Tibial artery (tissue), 4 donors: ENCODE results near the gene CUL9.
"Not testable (repeated sequence)": the region's sequence is repeated elsewhere in the genome, so short reads cannot be mapped to it uniquely, and the experiment has no call there.

Experiments used
- DNase-seq, 2 donors: peaks; one replicate each; pipeline ENCODE4 v3.0.0-alpha.2; 2019
- H3K27ac ChIP-seq, 2 donors: fragments of 200-600 bp; sonication (generic) in 1 of 2; 1 replicate in 1 of 2; 2 replicates in 1 of 2; pipeline ENCODE4 v1.5.1; 2018 to 2019; ENCODE audit warnings: mild to moderate bottlenecking in 1 of 2
- H3K27me3 ChIP-seq, 2 donors: fragments of 200-600 bp; sonication (generic) in 1 of 2; one replicate each; pipeline versions ENCODE4 v1.5.1 to v1.6.0; 2016 to 2019
- H3K36me3 ChIP-seq, 3 donors: fragments of 200-600 bp; sonication (generic) in 2 of 3; one replicate each; pipeline ENCODE4 v1.5.1; 2016 to 2019; ENCODE audit warnings: mild to moderate bottlenecking in 2 of 3
- H3K4me1 ChIP-seq, 4 donors: fragments of 200-600 bp; sonication (generic) in 2 of 4; 1 replicate in 3 of 4; 2 replicates in 1 of 4; pipeline ENCODE4 v1.5.1; 2016 to 2019
- H3K4me3 ChIP-seq, 2 donors: fragments of 200-600 bp; sonication (generic) in 1 of 2; 1 replicate in 1 of 2; 2 replicates in 1 of 2; pipeline ENCODE4 v1.5.1; 2018 to 2019; ENCODE audit warnings: mild to moderate bottlenecking in 2 of 2
- H3K9me3 ChIP-seq, 3 donors: fragments of 200-600 bp; sonication (generic) in 1 of 3; one replicate each; pipeline ENCODE4 v1.5.1; 2016 to 2019
- CTCF ChIP-seq, 2 experiments: fragments of 200-600 bp in 1 of 2; fragments of 450-650 bp in 1 of 2; IDR thresholded peaks; one replicate each; pipeline ENCODE4 v1.5.1; 2017 to 2019; ENCODE audit warnings: antibody characterized with exemption in 2 of 2, mild to moderate bottlenecking in 1 of 2, moderate library complexity in 1 of 2
- intact Hi-C: fragments of 100-400 bp; cut with DNase I; formaldehyde crosslinking; loops from one replicate; pipeline ENCODE4 v1.15.0; 2023; ENCODE audit warnings: low total_unique reads

The CUL9 gene

GRCh38 chr6:43181942-43182860 is at the start of gene CUL9:
Gene CUL9, plus strand, starts transcription at chr6:43182196. Its CDS starts 2,115 bp downstream, at chr6:43184311.
- DNase-seq, result peak; percentile 82 to 92
- peaks cover 34 to 66% (median 40%) of the 10 kb centered on the region in 3 donors for H3K36me3 ChIP-seq

GRCh38 chr6:43138267-43138666 is 43.7 kb upstream of the CUL9 start:
- no peaks in the 10 kb centered on the region for H3K9me3 ChIP-seq
- no peak for TF ChIP-seq CTCF (IDR thresholded peaks at IDR 0.05)
- H3K4me1 ChIP-seq, result peaks cover 0 to 3% (median 1%) of the 10 kb centered on the region in 4 donors
- no peak overlapping the region for H3K4me3 ChIP-seq
- intact Hi-C loops, result loop anchor here (10.0 kb wide), 1 partner anchor 63 kb away; the partner anchor contains the start of gene PTK7
- H3K36me3 ChIP-seq, result peaks cover 0 to 18% (median 0%) of the 10 kb centered on the region in 3 donors
- H3K27me3 ChIP-seq, result no peaks in the 10 kb centered on the region
- no peak overlapping the region for H3K27ac ChIP-seq
- DNase-seq, result no peak

More at GRCh38 chr6:43181942-43182860, at the start of gene CUL9:
- intact Hi-C loops, result no loop called here
- H3K4me3 ChIP-seq, result peak within 1 kb of the TSS; percentile 68 to 76
- peak within 1 kb of the TSS; percentile 55 to 78 for H3K27ac ChIP-seq
- peaks cover 0 to 23% (median 13%) of the 10 kb centered on the region in 4 donors for H3K4me1 ChIP-seq
- no peaks in the 10 kb centered on the region for H3K27me3 ChIP-seq
- H3K9me3 ChIP-seq, result no peaks in the 10 kb centered on the region
- no peak for TF ChIP-seq CTCF (IDR thresholded peaks at IDR 0.05)

GRCh38 chr6:43139973-43140372 is 42.0 kb upstream of the CUL9 start:
- not testable (repeated sequence) for H3K27me3 ChIP-seq, H3K27ac ChIP-seq, H3K9me3 ChIP-seq, H3K4me3 ChIP-seq, DNase-seq
- intact Hi-C loops, result loop anchor here (10.0 kb wide), 1 partner anchor 65 kb away; the partner anchor contains the start of gene PTK7
- peaks cover 0 to 11% (median 5%) of the 10 kb centered on the region in 4 donors for H3K4me1 ChIP-seq
- H3K36me3 ChIP-seq, result peaks cover 0 to 18% (median 0%) of the 10 kb centered on the region in 3 donors

GRCh38 chr6:43141644-43142043 is 40.4 kb upstream of the CUL9 start:
- H3K4me3 ChIP-seq, result no peak overlapping the region
- H3K9me3 ChIP-seq, result no peaks in the 10 kb centered on the region
- peaks cover 0 to 11% (median 5%) of the 10 kb centered on the region in 4 donors for H3K4me1 ChIP-seq
- no peak for DNase-seq
- H3K36me3 ChIP-seq, result peaks cover 0 to 18% (median 0%) of the 10 kb centered on the region in 3 donors
- intact Hi-C loops, result loop anchor here (2.0 kb wide), 1 partner anchor 241 kb away; no protein-coding TSS in a partner anchor
- H3K27me3 ChIP-seq, result no peaks in the 10 kb centered on the region
- no peak for TF ChIP-seq CTCF (IDR thresholded peaks at IDR 0.05)
- H3K27ac ChIP-seq, result no peak overlapping the region

- H3K4me3 ChIP-seq, result no peak overlapping the region
- peaks cover 0 to 11% (median 5%) of the 10 kb centered on the region in 4 donors for H3K4me1 ChIP-seq
- peaks cover 0 to 18% (median 0%) of the 10 kb centered on the region in 3 donors for H3K36me3 ChIP-seq
- H3K27me3 ChIP-seq, result no peaks in the 10 kb centered on the region
- no peak for TF ChIP-seq CTCF (IDR thresholded peaks at IDR 0.05)
- no peak for DNase-seq
- no peaks in the 10 kb centered on the region for H3K9me3 ChIP-seq
- intact Hi-C loops, result loop anchor here (2.0 kb wide), 1 partner anchor 241 kb away; no protein-coding TSS in a partner anchor
- H3K27ac ChIP-seq, result no peak overlapping the region
Measured at GRCh38 chr6:43142101-43142500, 39.9 kb upstream of the CUL9 start.
